Ovary (tissue), 3 donors: ENCODE measurements around the gene MYO1B.

Source experiments
- CTCF ChIP-seq, 3 donors: fragments of 450-650 bp in 2 of 3; fragments of 200-600 bp in 1 of 3; IDR thresholded peaks; one replicate each; pipeline versions ENCODE4 v1.5.1 to v1.8.0; 2016 to 2022; ENCODE audit warnings: antibody characterized with exemption in 3 of 3, mild to moderate bottlenecking in 1 of 3
- POLR2A ChIP-seq: fragments of 450-650 bp; IDR thresholded peaks from one replicate; pipeline ENCODE4 v1.6.1; 2017; ENCODE audit warnings: antibody characterized with exemption, mild to moderate bottlenecking, moderate library complexity
- donor health status: DM: no; HTN: no; CAD: no.

DNA sequence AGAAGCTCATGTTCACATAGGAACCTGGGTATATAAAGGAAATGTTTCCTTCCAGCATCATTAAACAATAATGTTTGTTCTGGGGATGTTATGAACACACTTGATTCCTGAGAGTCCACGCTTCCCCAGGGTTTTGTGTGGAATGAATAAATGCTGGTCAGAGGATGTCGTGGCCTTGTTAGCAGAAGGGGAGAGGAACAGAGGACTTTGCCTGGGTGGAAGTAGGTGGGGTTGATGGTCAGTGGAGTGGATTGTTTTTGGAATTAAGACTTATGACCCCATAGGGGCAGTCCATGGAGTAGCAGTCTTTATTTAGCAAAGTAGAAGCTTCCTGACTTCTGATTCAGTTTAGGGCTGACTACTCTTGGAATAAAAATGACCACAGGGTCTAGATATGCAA lies 139.6 kb downstream of the MYO1B start:
- no peak for TF ChIP-seq POLR2A
- no peak for TF ChIP-seq CTCF (IDR thresholded peaks at IDR 0.05)
